Tibial artery (tissue), 4 donors: ENCODE data around the gene CDKN2B-AS1.

Experiments used
- DNase-seq, 2 donors: peaks; one replicate each; pipeline ENCODE4 v3.0.0-alpha.2; 2019
- H3K27ac ChIP-seq, 2 donors: fragments of 200-600 bp; sonication (generic) in 1 of 2; 1 replicate in 1 of 2; 2 replicates in 1 of 2; pipeline ENCODE4 v1.5.1; 2018 to 2019; ENCODE audit warnings: mild to moderate bottlenecking in 1 of 2
- H3K27me3 ChIP-seq, 2 donors: fragments of 200-600 bp; sonication (generic) in 1 of 2; one replicate each; pipeline versions ENCODE4 v1.5.1 to v1.6.0; 2016 to 2019
- H3K36me3 ChIP-seq, 3 donors: fragments of 200-600 bp; sonication (generic) in 2 of 3; one replicate each; pipeline ENCODE4 v1.5.1; 2016 to 2019; ENCODE audit warnings: mild to moderate bottlenecking in 2 of 3
- H3K4me1 ChIP-seq, 4 donors: fragments of 200-600 bp; sonication (generic) in 2 of 4; 1 replicate in 3 of 4; 2 replicates in 1 of 4; pipeline ENCODE4 v1.5.1; 2016 to 2019
- H3K4me3 ChIP-seq, 2 donors: fragments of 200-600 bp; sonication (generic) in 1 of 2; 1 replicate in 1 of 2; 2 replicates in 1 of 2; pipeline ENCODE4 v1.5.1; 2018 to 2019; ENCODE audit warnings: mild to moderate bottlenecking in 2 of 2
- H3K9me3 ChIP-seq, 3 donors: fragments of 200-600 bp; sonication (generic) in 1 of 3; one replicate each; pipeline ENCODE4 v1.5.1; 2016 to 2019
- CTCF ChIP-seq, 2 experiments: fragments of 200-600 bp in 1 of 2; fragments of 450-650 bp in 1 of 2; IDR thresholded peaks; one replicate each; pipeline ENCODE4 v1.5.1; 2017 to 2019; ENCODE audit warnings: antibody characterized with exemption in 2 of 2, mild to moderate bottlenecking in 1 of 2, moderate library complexity in 1 of 2
- intact Hi-C: fragments of 100-400 bp; cut with DNase I; formaldehyde crosslinking; loops from one replicate; pipeline ENCODE4 v1.15.0; 2023; ENCODE audit warnings: low total_unique reads

The CDKN2B-AS1 gene

GRCh38 chr9:22009506-22009867, 14.9 kb downstream of the CDKN2B-AS1 start:
- peak; percentile 40 to 48 for TF ChIP-seq CTCF (IDR thresholded peaks at IDR 0.05)
- peaks cover 0 to 14% (median 3%) of the 10 kb centered on the region in 4 donors for H3K4me1 ChIP-seq
- peaks cover 0 to 3% (median 0%) of the 10 kb centered on the region in 3 donors for H3K36me3 ChIP-seq
- no peak for DNase-seq
- H3K4me3 ChIP-seq = peak overlapping the region; percentile 88 to 92
- H3K9me3 ChIP-seq = no peaks in the 10 kb centered on the region
- H3K27ac ChIP-seq = peak overlapping the region; percentile 89 to 96
- intact Hi-C loops = loop anchor here (2.0 to 10.0 kb wide), 3 partner anchors 15 to 675 kb away; partner anchors contain the start of genes CDKN2A, CDKN2B-AS1 and KLHL9
- peaks cover 0 to 9% of the 10 kb centered on the region in 2 donors for H3K27me3 ChIP-seq

GRCh38 chr9:22010866-22011625, 16.5 kb downstream of the CDKN2B-AS1 start:
- no peaks in the 10 kb centered on the region for H3K9me3 ChIP-seq
- intact Hi-C loops = no loop called here
- no peak for DNase-seq
- TF ChIP-seq CTCF (IDR thresholded peaks at IDR 0.05) = no peak
- no peak overlapping the region for H3K27ac ChIP-seq
- H3K4me1 ChIP-seq = peaks cover 0 to 12% (median 3%) of the 10 kb centered on the region in 4 donors
- H3K4me3 ChIP-seq = no peak overlapping the region
- H3K27me3 ChIP-seq = peaks cover 0 to 8% of the 10 kb centered on the region in 2 donors
- no peaks in the 10 kb centered on the region for H3K36me3 ChIP-seq

GRCh38 chr9:22022396-22022795, 27.8 kb downstream of the CDKN2B-AS1 start:
- TF ChIP-seq CTCF (IDR thresholded peaks at IDR 0.05) = no peak
- H3K9me3 ChIP-seq = no peaks in the 10 kb centered on the region
- H3K27me3 ChIP-seq = peaks cover 0 to 3% of the 10 kb centered on the region in 2 donors
- DNase-seq = no peak
- no peak overlapping the region for H3K27ac ChIP-seq
- H3K36me3 ChIP-seq = no peaks in the 10 kb centered on the region
- H3K4me3 ChIP-seq = no peak overlapping the region
- H3K4me1 ChIP-seq = no peaks in the 10 kb centered on the region
- intact Hi-C loops = no loop called here

- Histone ChIP-seq H3K4me3 (no peak overlapping the region), H3K36me3 (no peaks in the 10 kb centered on the region), H3K9me3 (no peaks in the 10 kb centered on the region), H3K4me1 (no peaks in the 10 kb centered on the region), H3K27ac (no peak overlapping the region), H3K27me3 (peaks cover 0 to 3% of the 10 kb centered on the region in 2 donors)
- intact Hi-C loops = no loop called here
- DNase-seq = no peak
- TF ChIP-seq CTCF (IDR thresholded peaks at IDR 0.05) = no peak
These were observed 32.1 kb downstream of the CDKN2B-AS1 start for GRCh38 chr9:22026696-22027095.

GRCh38 chr9:22028394-22028793, 33.8 kb downstream of the CDKN2B-AS1 start:
- no peak overlapping the region for H3K4me3 ChIP-seq
- intact Hi-C loops = no loop called here
- H3K4me1 ChIP-seq = no peaks in the 10 kb centered on the region
- no peaks in the 10 kb centered on the region for H3K36me3 ChIP-seq
- no peak for DNase-seq
- H3K9me3 ChIP-seq = no peaks in the 10 kb centered on the region
- no peak for TF ChIP-seq CTCF (IDR thresholded peaks at IDR 0.05)
- no peak overlapping the region for H3K27ac ChIP-seq
- peaks cover 0 to 3% of the 10 kb centered on the region in 2 donors for H3K27me3 ChIP-seq
